ENCODE data around the gene LACRT.
"Not testable (repeated sequence)": the region's sequence is repeated elsewhere in the genome, so short reads cannot be mapped to it uniquely, and the experiment has no call there.

The LACRT gene

GRCh38 chr12:54634795-54635194, at the start of gene LACRT:
TSS of gene LACRT (minus strand) at chr12:54634895. CDS start at chr12:54634841, 54 bp downstream.
- no peak for DNase-seq (ENCODE audit: insufficient read length, low spot score)
- no peak for FAIRE-seq

- DNase-seq (ENCODE audit: insufficient read length, low spot score) (no peak), FAIRE-seq (no peak)
Measured at GRCh38 chr12:54683398-54683797, 48.7 kb upstream of the LACRT start.

GRCh38 chr12:54682674-54683073, 48.0 kb upstream of the LACRT start:
- FAIRE-seq = no peak

GRCh38 chr12:54680374-54680773, 45.7 kb upstream of the LACRT start:
- DNase-seq (ENCODE audit: insufficient read length, low spot score) = no peak

More at GRCh38 chr12:54682674-54683073, 48.0 kb upstream of the LACRT start:
- DNase-seq (ENCODE audit: insufficient read length, low spot score) = no peak

GRCh38 chr12:54678131-54678530, 43.4 kb upstream of the LACRT start:
- DNase-seq (ENCODE audit: insufficient read length, low spot score) (no peak), FAIRE-seq (no peak)

More at GRCh38 chr12:54680374-54680773, 45.7 kb upstream of the LACRT start:
- FAIRE-seq = peak; percentile 20

GRCh38 chr12:54667945-54668344, 33.2 kb upstream of the LACRT start:
- FAIRE-seq = no peak
- no peak for DNase-seq (ENCODE audit: insufficient read length, low spot score)

GRCh38 chr12:54666008-54666407, 31.3 kb upstream of the LACRT start:
- DNase-seq (ENCODE audit: insufficient read length, low spot score) (no peak), FAIRE-seq (no peak)

- not testable (repeated sequence) for DNase-seq (ENCODE audit: insufficient read length, low spot score); FAIRE-seq
Measured at GRCh38 chr12:54665022-54665635, 30.4 kb upstream of the LACRT start.

- no peak for DNase-seq (ENCODE audit: insufficient read length, low spot score)
- FAIRE-seq = no peak
Measured at GRCh38 chr12:54663603-54664002, 28.9 kb upstream of the LACRT start.

- DNase-seq (ENCODE audit: insufficient read length, low spot score) = no peak
- no peak for FAIRE-seq
Measured at GRCh38 chr12:54662026-54662425, 27.3 kb upstream of the LACRT start.

- FAIRE-seq (no peak), DNase-seq (ENCODE audit: insufficient read length, low spot score) (no peak)
Measured at GRCh38 chr12:54661048-54661447, 26.4 kb upstream of the LACRT start.

GRCh38 chr12:54660320-54660962, 25.7 kb upstream of the LACRT start:
- FAIRE-seq (no peak), DNase-seq (ENCODE audit: insufficient read length, low spot score) (no peak)

- FAIRE-seq = no peak
- DNase-seq (ENCODE audit: insufficient read length, low spot score) = peak; percentile 28
Measured at GRCh38 chr12:54658306-54659264, 23.9 kb upstream of the LACRT start.

GRCh38 chr12:54657105-54657607, 22.5 kb upstream of the LACRT start:
- FAIRE-seq = no peak

GRCh38 chr12:54654926-54655325, 20.2 kb upstream of the LACRT start:
- DNase-seq (ENCODE audit: insufficient read length, low spot score) (no peak), FAIRE-seq (no peak)

More at GRCh38 chr12:54657105-54657607, 22.5 kb upstream of the LACRT start:
- DNase-seq (ENCODE audit: insufficient read length, low spot score) = no peak

- FAIRE-seq (no peak), DNase-seq (ENCODE audit: insufficient read length, low spot score) (no peak)
Measured at GRCh38 chr12:54653025-54653424, 18.3 kb upstream of the LACRT start.

- FAIRE-seq (no peak), DNase-seq (ENCODE audit: insufficient read length, low spot score) (no peak)
Measured at GRCh38 chr12:54650889-54651288, 16.2 kb upstream of the LACRT start.

- no peak for DNase-seq (ENCODE audit: insufficient read length, low spot score)
- no peak for FAIRE-seq
Measured at GRCh38 chr12:54650409-54650808, 15.7 kb upstream of the LACRT start.

- DNase-seq (ENCODE audit: insufficient read length, low spot score) (no peak), FAIRE-seq (no peak)
Measured at GRCh38 chr12:54649825-54650224, 15.1 kb upstream of the LACRT start.

- FAIRE-seq (no peak), DNase-seq (ENCODE audit: insufficient read length, low spot score) (no peak)
Measured at GRCh38 chr12:54648265-54648664, 13.6 kb upstream of the LACRT start, which contains the start of gene DCD. TSS of gene DCD (minus strand) at chr12:54648365. CDS start at chr12:54648303, 62 bp downstream.

GRCh38 chr12:54641554-54641953, 6.9 kb upstream of the LACRT start:
- no peak for DNase-seq (ENCODE audit: insufficient read length, low spot score)
- no peak for FAIRE-seq

Data from HTR-8/SVneo (cell line).